ENCODE data around the gene C2orf92.

DNA sequence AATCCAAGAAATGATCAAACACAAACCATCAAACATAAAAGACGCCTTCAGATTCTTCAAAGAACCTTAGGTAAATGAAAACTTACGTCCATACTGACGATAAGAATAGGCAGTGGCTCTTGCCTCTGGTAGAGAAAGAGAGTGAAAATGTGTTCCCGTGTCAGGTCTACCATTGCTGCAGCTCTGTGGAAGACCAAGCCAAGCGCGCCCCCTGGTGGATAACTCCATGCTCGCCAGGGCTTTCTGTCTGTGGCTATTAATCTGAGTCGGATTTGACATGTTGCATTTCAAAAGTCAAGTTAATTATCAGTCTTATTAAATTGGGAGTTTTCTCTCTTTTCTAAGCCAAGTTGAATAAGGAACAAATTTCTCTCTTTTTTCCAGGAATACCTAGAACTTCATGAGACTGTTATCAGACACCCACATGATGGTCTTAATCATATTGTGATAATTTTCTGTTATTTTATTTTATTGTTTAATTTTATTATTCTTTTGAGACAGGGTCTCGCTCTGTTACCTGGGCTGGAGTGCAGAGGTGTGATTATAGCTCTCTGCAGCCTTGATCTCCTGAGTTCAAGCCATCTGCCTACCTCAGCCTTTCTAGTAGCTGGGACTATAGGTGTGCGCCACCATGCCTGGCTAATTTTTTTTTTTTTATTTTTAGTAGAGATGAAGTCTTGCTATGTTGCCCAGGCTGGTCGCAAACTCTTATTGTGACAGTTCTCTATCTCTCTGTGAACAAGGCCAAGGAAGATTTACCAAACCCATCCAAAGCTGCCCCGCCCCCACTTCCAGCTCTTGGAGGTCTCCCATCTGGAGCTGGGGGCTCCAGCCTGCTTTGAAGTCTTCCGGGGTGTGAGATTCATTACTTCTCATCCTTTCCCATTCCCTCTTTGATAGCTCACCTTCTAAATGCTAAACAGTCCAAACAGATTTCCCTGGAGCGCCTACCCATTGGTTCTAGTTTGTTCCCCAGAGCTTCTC is 28.0 kb downstream of the C2orf92 start:
- TF ChIP-seq EZH2phosphoT487 (IDR thresholded peaks at IDR 0.05; ENCODE audit: insufficient read depth, low read depth) = no peak
- no peak for TF ChIP-seq EZH2 (IDR thresholded peaks at IDR 0.05; ENCODE audit: insufficient read depth, poor library complexity, severe bottlenecking)

Measured in GM23248 (cell line).